NT2/D1 (cell line): Measurements from ENCODE around the gene TACR2.

Experiments used
- YY1 ChIP-seq: IDR thresholded peaks from 2 replicates; pipeline ENCODE4 v1.6.1; 2011; ENCODE audit not compliant: insufficient read length, insufficient read depth
- ZNF274 ChIP-seq: IDR thresholded peaks from 2 replicates; pipeline ENCODE4 v1.6.1; 2011; ENCODE audit warnings: mild to moderate bottlenecking, low read depth, low read length

DNA sequence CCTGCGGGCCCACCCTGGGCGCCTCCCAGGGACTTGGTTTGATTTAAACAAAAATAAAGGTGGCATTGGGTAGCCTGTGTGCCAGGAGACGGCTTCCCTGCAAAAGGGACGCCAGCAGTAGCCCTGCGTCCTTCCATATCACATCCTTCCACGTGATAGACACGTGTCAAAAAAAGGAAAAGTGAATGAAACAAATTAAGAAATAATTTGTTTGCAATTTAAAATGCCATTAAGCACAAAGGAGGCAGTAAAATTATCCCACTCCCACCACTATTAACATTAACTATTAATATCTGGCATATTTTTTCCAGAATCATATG, 7.6 kb downstream of the TACR2 start:
- TF ChIP-seq YY1 (no peak), ZNF274 (no peak)
